ENCODE results near the gene GRPEL2.
A peak's percentile ranks its signal among the peaks of the same experiment; 100 is the strongest.

The GRPEL2 gene

GRCh38 chr5:149345147-149345891, at the start of gene GRPEL2:
Gene GRPEL2 (plus strand): TSS chr5:149345499. CDS start chr5:149345540, 41 bp downstream.
- peak; percentile 99 for DNase-seq

GRCh38 chr5:149297340-149298025, 47.8 kb upstream of the GRPEL2 start:
- DNase-seq, result no peak

GRCh38 chr5:149298163-149298562, 47.1 kb upstream of the GRPEL2 start:
- no peak for DNase-seq

GRCh38 chr5:149298842-149299404, 46.4 kb upstream of the GRPEL2 start:
- DNase-seq, result no peak

- DNase-seq, result no peak
Measured at GRCh38 chr5:149299451-149300054, 45.7 kb upstream of the GRPEL2 start.

- DNase-seq, result no peak
Measured at GRCh38 chr5:149300441-149300840, 44.9 kb upstream of the GRPEL2 start.

- no peak for DNase-seq
Measured at GRCh38 chr5:149301049-149301743, 44.1 kb upstream of the GRPEL2 start.

GRCh38 chr5:149301744-149302380, 43.4 kb upstream of the GRPEL2 start:
- no peak for DNase-seq

GRCh38 chr5:149302641-149303040, 42.7 kb upstream of the GRPEL2 start:
- no peak for DNase-seq

GRCh38 chr5:149303210-149303609, 42.1 kb upstream of the GRPEL2 start:
- no peak for DNase-seq

GRCh38 chr5:149304195-149305078, 40.9 kb upstream of the GRPEL2 start:
- DNase-seq, result no peak

GRCh38 chr5:149309354-149309753, 35.9 kb upstream of the GRPEL2 start:
- DNase-seq, result no peak

GRCh38 chr5:149310488-149310887, 34.8 kb upstream of the GRPEL2 start:
- no peak for DNase-seq

GRCh38 chr5:149310947-149311658, 34.2 kb upstream of the GRPEL2 start:
- DNase-seq, result peak; percentile 24

GRCh38 chr5:149313151-149313841, 32.0 kb upstream of the GRPEL2 start:
- DNase-seq, result peak; percentile 57

- DNase-seq, result no peak
Measured at GRCh38 chr5:149314571-149315111, 30.7 kb upstream of the GRPEL2 start.

GRCh38 chr5:149315753-149316152, 29.5 kb upstream of the GRPEL2 start:
- no peak for DNase-seq

- DNase-seq, result peak; percentile 80
Measured at GRCh38 chr5:149317281-149318048, 27.8 kb upstream of the GRPEL2 start.

GRCh38 chr5:149319174-149319573, 26.1 kb upstream of the GRPEL2 start:
- DNase-seq, result no peak

All from DMS53 (cell line).